Measurements from ENCODE around the gene ST7L.

The ST7L gene

DNA sequence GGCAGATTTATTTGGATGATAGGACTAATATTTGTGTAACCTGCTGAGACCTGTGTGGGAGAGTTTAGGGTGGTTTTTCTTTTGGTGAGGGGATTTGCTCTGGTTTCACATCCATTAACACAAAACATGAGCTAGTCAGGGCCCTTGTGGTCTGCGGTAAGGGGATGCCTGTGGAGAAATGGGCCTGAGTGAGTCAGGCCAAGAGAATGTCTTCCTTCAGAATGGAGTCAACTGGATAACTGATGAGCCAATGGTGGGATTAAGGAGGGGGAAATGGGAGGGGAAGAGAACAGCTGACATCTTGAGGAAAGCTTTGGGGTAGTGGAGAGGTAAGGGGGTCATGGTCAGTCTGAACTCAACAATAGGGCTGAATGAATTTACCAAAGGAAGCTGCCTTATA is 96.3 kb downstream of the ST7L start:
- no peak overlapping the region for H3K4me3 ChIP-seq (ENCODE audit: low read length)
- H3F3A ChIP-seq (ENCODE audit: insufficient read depth, low read length), result no peaks in the 10 kb centered on the region
- no peaks in the 10 kb centered on the region for H3K9me3 ChIP-seq (replicated peaks; ENCODE audit: insufficient read depth, low read length)
- H2AFZ ChIP-seq (ENCODE audit: low read length), result no peak overlapping the region
- H3K27ac ChIP-seq (ENCODE audit: low read length), result no peak overlapping the region
- no peak overlapping the region for H3K4me2 ChIP-seq (ENCODE audit: low read depth, low read length)
- no peak for DNase-seq
- no peaks in the 10 kb centered on the region for H3K9me2 ChIP-seq (replicated peaks; ENCODE audit: insufficient read depth, low read length)
- no peaks in the 10 kb centered on the region for H4K20me1 ChIP-seq (ENCODE audit: insufficient read depth, low read length)
- no peak overlapping the region for H3K9ac ChIP-seq (ENCODE audit: low read length)
- TF ChIP-seq EZH2 (optimal IDR thresholded peaks at IDR 0.05; ENCODE audit: low read depth, low read length), result no peak
- TF ChIP-seq CTCF (IDR thresholded peaks at IDR 0.05; ENCODE audit: low read length), result no peak
- TF ChIP-seq EZH2phosphoT487 (IDR thresholded peaks at IDR 0.05; ENCODE audit: low read length), result no peak
- no peaks in the 10 kb centered on the region for H3K27me3 ChIP-seq (replicated peaks; ENCODE audit: insufficient read depth, low read length)
- H3K79me2 ChIP-seq (ENCODE audit: low read length), result no peaks in the 10 kb centered on the region
- H3K4me1 ChIP-seq (ENCODE audit: low read length), result no peaks in the 10 kb centered on the region
- H3K36me3 ChIP-seq (replicated peaks; ENCODE audit: insufficient read depth, low read length), result no peaks in the 10 kb centered on the region

DNA sequence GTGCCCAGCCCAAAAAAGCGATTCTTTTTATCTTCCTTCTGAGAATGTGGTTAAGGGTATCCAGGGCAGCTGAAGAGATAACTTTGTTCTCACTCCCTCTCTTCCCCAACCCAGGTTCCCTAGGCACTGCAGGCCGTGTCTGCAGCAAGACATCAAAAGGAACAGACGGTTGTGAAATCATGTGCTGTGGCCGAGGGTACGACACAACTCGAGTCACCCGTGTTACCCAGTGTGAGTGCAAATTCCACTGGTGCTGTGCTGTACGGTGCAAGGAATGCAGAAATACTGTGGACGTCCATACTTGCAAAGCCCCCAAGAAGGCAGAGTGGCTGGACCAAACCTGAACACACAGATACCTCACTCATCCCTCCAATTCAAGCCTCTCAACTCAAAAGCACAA is 98.8 kb downstream of the ST7L start:
- Histone ChIP-seq H3K9ac (ENCODE audit: low read length) (no peak overlapping the region), H3K4me1 (ENCODE audit: low read length) (no peaks in the 10 kb centered on the region), H3K27me3 (replicated peaks; ENCODE audit: insufficient read depth, low read length) (no peaks in the 10 kb centered on the region), H3K36me3 (replicated peaks; ENCODE audit: insufficient read depth, low read length) (no peaks in the 10 kb centered on the region), H3K4me2 (ENCODE audit: low read depth, low read length) (no peak overlapping the region), H4K20me1 (ENCODE audit: insufficient read depth, low read length) (no peaks in the 10 kb centered on the region), H3K79me2 (ENCODE audit: low read length) (no peaks in the 10 kb centered on the region), H3K9me2 (replicated peaks; ENCODE audit: insufficient read depth, low read length) (no peaks in the 10 kb centered on the region), H2AFZ (ENCODE audit: low read length) (no peak overlapping the region), H3K27ac (ENCODE audit: low read length) (no peak overlapping the region), H3F3A (ENCODE audit: insufficient read depth, low read length) (no peaks in the 10 kb centered on the region), H3K9me3 (replicated peaks; ENCODE audit: insufficient read depth, low read length) (no peaks in the 10 kb centered on the region), H3K4me3 (ENCODE audit: low read length) (no peak overlapping the region)
- TF ChIP-seq CTCF (IDR thresholded peaks at IDR 0.05; ENCODE audit: low read length), result no peak
- TF ChIP-seq EZH2phosphoT487 (IDR thresholded peaks at IDR 0.05; ENCODE audit: low read length), result no peak
- TF ChIP-seq EZH2 (optimal IDR thresholded peaks at IDR 0.05; ENCODE audit: low read depth, low read length), result no peak
- no peak for DNase-seq

- no peaks in the 10 kb centered on the region for H4K20me1 ChIP-seq (ENCODE audit: insufficient read depth, low read length)
- no peak overlapping the region for H3K27ac ChIP-seq (ENCODE audit: low read length)
- no peaks in the 10 kb centered on the region for H3K27me3 ChIP-seq (replicated peaks; ENCODE audit: insufficient read depth, low read length)
- H3F3A ChIP-seq (ENCODE audit: insufficient read depth, low read length), result no peaks in the 10 kb centered on the region
- H3K36me3 ChIP-seq (replicated peaks; ENCODE audit: insufficient read depth, low read length), result no peaks in the 10 kb centered on the region
- no peak overlapping the region for H3K4me2 ChIP-seq (ENCODE audit: low read depth, low read length)
- no peaks in the 10 kb centered on the region for H3K4me1 ChIP-seq (ENCODE audit: low read length)
- H3K9ac ChIP-seq (ENCODE audit: low read length), result no peak overlapping the region
- DNase-seq, result no peak
- H3K4me3 ChIP-seq (ENCODE audit: low read length), result no peak overlapping the region
- H3K9me3 ChIP-seq (replicated peaks; ENCODE audit: insufficient read depth, low read length), result no peaks in the 10 kb centered on the region
- H3K79me2 ChIP-seq (ENCODE audit: low read length), result no peaks in the 10 kb centered on the region
- no peak for TF ChIP-seq EZH2phosphoT487 (IDR thresholded peaks at IDR 0.05; ENCODE audit: low read length)
- no peak for TF ChIP-seq CTCF (IDR thresholded peaks at IDR 0.05; ENCODE audit: low read length)
- TF ChIP-seq EZH2 (optimal IDR thresholded peaks at IDR 0.05; ENCODE audit: low read depth, low read length), result no peak
- no peak overlapping the region for H2AFZ ChIP-seq (ENCODE audit: low read length)
- no peaks in the 10 kb centered on the region for H3K9me2 ChIP-seq (replicated peaks; ENCODE audit: insufficient read depth, low read length)
Measured at GRCh38 chr1:112518186-112518585, 100.8 kb downstream of the ST7L start.
